ENCODE data around the gene EEF1A1.
"Not testable (repeated sequence)": the region's sequence is repeated elsewhere in the genome, so short reads cannot be mapped to it uniquely, and the experiment has no call there.

Gene EEF1A1

GRCh38 chr6:73560182-73560732, 39.4 kb upstream of the EEF1A1 start:
- DNase-seq (ENCODE audit: low spot score): no peak
- Histone ChIP-seq H2BK15ac (ENCODE audit: low read length) (no peak overlapping the region), H2AK5ac (ENCODE audit: low read depth, low read length) (no peak overlapping the region), H2BK5ac (ENCODE audit: low read length) (no peak overlapping the region), H3K14ac (ENCODE audit: low read length) (no peak overlapping the region), H3K9me3 (replicated peaks in 1 of 2; ENCODE audit: control insufficient read depth in 2 of 2, insufficient read depth in 1 of 2, low read depth in 1 of 2, low read length in 2 of 2) (no peaks in the 10 kb centered on the region), H3K4me2 (ENCODE audit: insufficient read depth, low read length, poor library complexity, severe bottlenecking) (no peak overlapping the region), H2BK12ac (ENCODE audit: low read length) (no peak overlapping the region), H3K4ac (ENCODE audit: low read length) (no peak overlapping the region), H3K23ac (ENCODE audit: low read depth, low read length, poor library complexity) (no peak overlapping the region), H4K8ac (ENCODE audit: low read depth, low read length) (no peak overlapping the region), H2AFZ (ENCODE audit: low read length) (peak overlapping the region; percentile 76), H4K91ac (ENCODE audit: low read depth, low read length, poor library complexity) (no peak overlapping the region), H3K27ac (replicated peaks; ENCODE audit: low read length) (peak overlapping the region; percentile 22), H3K36me3 (replicated peaks in 1 of 2; ENCODE audit: control insufficient read depth in 2 of 2, insufficient read depth in 2 of 2, low read length in 2 of 2) (no peaks in the 10 kb centered on the region), H3K4me1 (ENCODE audit: control insufficient read depth in 2 of 2, insufficient read depth in 1 of 2, low read depth in 1 of 2, low read length in 2 of 2) (peaks cover 15 to 22% of the 10 kb centered on the region in 2 donors), H2BK120ac (ENCODE audit: low read depth, low read length) (no peak overlapping the region), H3K18ac (ENCODE audit: low read length) (no peak overlapping the region), H3K9ac (ENCODE audit: low read depth, low read length, poor library complexity) (no peak overlapping the region), H3K4me3 (ENCODE audit: low read length in 2 of 2) (no peak overlapping the region), H3K79me1 (ENCODE audit: low read depth, low read length) (no peaks in the 10 kb centered on the region), H3K27me3 (ENCODE audit: control insufficient read depth in 3 of 3, insufficient read depth in 3 of 3, low read depth in 1 of 3, low read length in 3 of 3) (no peaks in the 10 kb centered on the region)
- WGBS, 2 donors (ENCODE audit: extremely low coverage in 2 of 2, insufficient read length in 2 of 2, insufficient replicate concordance in 1 of 2): no CpG with 5 or more reads among the region's 8 CpGs

- not testable (repeated sequence) for H4K8ac ChIP-seq (ENCODE audit: low read depth, low read length); H3K27me3 ChIP-seq (ENCODE audit: control insufficient read depth in 3 of 3, insufficient read depth in 3 of 3, low read depth in 1 of 3, low read length in 3 of 3); H3K27ac ChIP-seq (replicated peaks; ENCODE audit: low read length); H3K4ac ChIP-seq (ENCODE audit: low read length); H3K4me3 ChIP-seq (ENCODE audit: low read length in 2 of 2); H3K36me3 ChIP-seq (replicated peaks in 1 of 2; ENCODE audit: control insufficient read depth in 2 of 2, insufficient read depth in 2 of 2, low read length in 2 of 2); H3K9me3 ChIP-seq (replicated peaks in 1 of 2; ENCODE audit: control insufficient read depth in 2 of 2, insufficient read depth in 1 of 2, low read depth in 1 of 2, low read length in 2 of 2); H3K79me1 ChIP-seq (ENCODE audit: low read depth, low read length); H2BK5ac ChIP-seq (ENCODE audit: low read length); H4K91ac ChIP-seq (ENCODE audit: low read depth, low read length, poor library complexity); H2BK12ac ChIP-seq (ENCODE audit: low read length); DNase-seq (ENCODE audit: low spot score); H2AK5ac ChIP-seq (ENCODE audit: low read depth, low read length); H2AFZ ChIP-seq (ENCODE audit: low read length); H2BK15ac ChIP-seq (ENCODE audit: low read length); H3K9ac ChIP-seq (ENCODE audit: low read depth, low read length, poor library complexity); H3K14ac ChIP-seq (ENCODE audit: low read length); H2BK120ac ChIP-seq (ENCODE audit: low read depth, low read length); H3K23ac ChIP-seq (ENCODE audit: low read depth, low read length, poor library complexity); H3K4me2 ChIP-seq (ENCODE audit: insufficient read depth, low read length, poor library complexity, severe bottlenecking)
- H3K18ac ChIP-seq (ENCODE audit: low read length): peak overlapping the region; percentile 72
- H3K4me1 ChIP-seq (ENCODE audit: control insufficient read depth in 2 of 2, insufficient read depth in 1 of 2, low read depth in 1 of 2, low read length in 2 of 2): peaks cover 15 to 22% of the 10 kb centered on the region in 2 donors
- WGBS, 2 donors (ENCODE audit: extremely low coverage in 2 of 2, insufficient read length in 2 of 2, insufficient replicate concordance in 1 of 2): no CpG with 5 or more reads among the region's 12 CpGs
These were observed 38.6 kb upstream of the EEF1A1 start for GRCh38 chr6:73559399-73559794.

- Histone ChIP-seq H2AFZ (ENCODE audit: low read length) (peak overlapping the region; percentile 42), H2BK12ac (ENCODE audit: low read length) (no peak overlapping the region), H2BK5ac (ENCODE audit: low read length) (no peak overlapping the region), H3K4me1 (ENCODE audit: control insufficient read depth in 2 of 2, insufficient read depth in 1 of 2, low read depth in 1 of 2, low read length in 2 of 2) (peaks cover 15 to 22% of the 10 kb centered on the region in 2 donors), H4K8ac (ENCODE audit: low read depth, low read length) (no peak overlapping the region), H3K18ac (ENCODE audit: low read length) (peak overlapping the region; percentile 84), H3K27me3 (ENCODE audit: control insufficient read depth in 3 of 3, insufficient read depth in 3 of 3, low read depth in 1 of 3, low read length in 3 of 3) (no peaks in the 10 kb centered on the region), H3K36me3 (replicated peaks in 1 of 2; ENCODE audit: control insufficient read depth in 2 of 2, insufficient read depth in 2 of 2, low read length in 2 of 2) (no peaks in the 10 kb centered on the region), H3K4me2 (ENCODE audit: insufficient read depth, low read length, poor library complexity, severe bottlenecking) (no peak overlapping the region), H3K9ac (ENCODE audit: low read depth, low read length, poor library complexity) (no peak overlapping the region), H2BK15ac (ENCODE audit: low read length) (no peak overlapping the region), H3K4ac (ENCODE audit: low read length) (no peak overlapping the region), H3K4me3 (ENCODE audit: low read length in 2 of 2) (no peak overlapping the region), H4K91ac (ENCODE audit: low read depth, low read length, poor library complexity) (no peak overlapping the region), H3K9me3 (replicated peaks in 1 of 2; ENCODE audit: control insufficient read depth in 2 of 2, insufficient read depth in 1 of 2, low read depth in 1 of 2, low read length in 2 of 2) (no peaks in the 10 kb centered on the region), H2BK120ac (ENCODE audit: low read depth, low read length) (no peak overlapping the region), H2AK5ac (ENCODE audit: low read depth, low read length) (no peak overlapping the region), H3K23ac (ENCODE audit: low read depth, low read length, poor library complexity) (no peak overlapping the region), H3K79me1 (ENCODE audit: low read depth, low read length) (no peaks in the 10 kb centered on the region), H3K14ac (ENCODE audit: low read length) (no peak overlapping the region), H3K27ac (replicated peaks; ENCODE audit: low read length) (peak overlapping the region; percentile 24)
- DNase-seq (ENCODE audit: low spot score): no peak
- WGBS, 2 donors (ENCODE audit: extremely low coverage in 2 of 2, insufficient read length in 2 of 2, insufficient replicate concordance in 1 of 2): no CpG with 5 or more reads among the region's 4 CpGs
These were observed 38.0 kb upstream of the EEF1A1 start for GRCh38 chr6:73558624-73559398.

GRCh38 chr6:73556836-73557235, 36.0 kb upstream of the EEF1A1 start:
- no peak overlapping the region for H2BK120ac ChIP-seq (ENCODE audit: low read depth, low read length)
- no peak overlapping the region for H3K9ac ChIP-seq (ENCODE audit: low read depth, low read length, poor library complexity)
- H3K4me3 ChIP-seq (ENCODE audit: low read length in 2 of 2): no peak overlapping the region
- H3K4me1 ChIP-seq (ENCODE audit: control insufficient read depth in 2 of 2, insufficient read depth in 1 of 2, low read depth in 1 of 2, low read length in 2 of 2): peaks cover 15 to 22% of the 10 kb centered on the region in 2 donors
- H3K14ac ChIP-seq (ENCODE audit: low read length): no peak overlapping the region
- H3K23ac ChIP-seq (ENCODE audit: low read depth, low read length, poor library complexity): no peak overlapping the region
- no peak overlapping the region for H4K91ac ChIP-seq (ENCODE audit: low read depth, low read length, poor library complexity)
- no peak overlapping the region for H2AK5ac ChIP-seq (ENCODE audit: low read depth, low read length)
- H2BK12ac ChIP-seq (ENCODE audit: low read length): no peak overlapping the region
- H4K8ac ChIP-seq (ENCODE audit: low read depth, low read length): no peak overlapping the region
- H3K18ac ChIP-seq (ENCODE audit: low read length): no peak overlapping the region
- peak overlapping the region; percentile 28 for H3K27ac ChIP-seq (replicated peaks; ENCODE audit: low read length)
- no peaks in the 10 kb centered on the region for H3K36me3 ChIP-seq (replicated peaks in 1 of 2; ENCODE audit: control insufficient read depth in 2 of 2, insufficient read depth in 2 of 2, low read length in 2 of 2)
- H3K4me2 ChIP-seq (ENCODE audit: insufficient read depth, low read length, poor library complexity, severe bottlenecking): no peak overlapping the region
- no CpG with 5 or more reads among the region's 1 CpG for WGBS, 2 donors (ENCODE audit: extremely low coverage in 2 of 2, insufficient read length in 2 of 2, insufficient replicate concordance in 1 of 2)
- no peak for DNase-seq (ENCODE audit: low spot score)
- no peaks in the 10 kb centered on the region for H3K79me1 ChIP-seq (ENCODE audit: low read depth, low read length)
- H3K4ac ChIP-seq (ENCODE audit: low read length): no peak overlapping the region
- no peak overlapping the region for H2BK5ac ChIP-seq (ENCODE audit: low read length)
- H3K27me3 ChIP-seq (ENCODE audit: control insufficient read depth in 3 of 3, insufficient read depth in 3 of 3, low read depth in 1 of 3, low read length in 3 of 3): no peaks in the 10 kb centered on the region
- no peaks in the 10 kb centered on the region for H3K9me3 ChIP-seq (replicated peaks in 1 of 2; ENCODE audit: control insufficient read depth in 2 of 2, insufficient read depth in 1 of 2, low read depth in 1 of 2, low read length in 2 of 2)
- H2BK15ac ChIP-seq (ENCODE audit: low read length): no peak overlapping the region
- H2AFZ ChIP-seq (ENCODE audit: low read length): peak overlapping the region; percentile 39

Measured in neuronal stem cell (in vitro differentiated cells).